T-helper 17 cell (primary cell): ENCODE results near the gene DENND1B. TPM values are rescaled to one million over a fixed set of nuclear protein-coding genes. Genes with fewer than 3 reads are reported as not detected.
A peak's percentile ranks its signal among the peaks of the same experiment; 100 is the strongest.

ENCODE experiments used
- ATAC-seq: fragments of 150-1000 bp; cut with Tn5 transposase; 2 replicates; pipeline ENCODE4 v1.10.0; 2021; ENCODE audit warnings: mild to moderate bottlenecking, moderate library complexity
- DNase-seq, 3 donors: peaks; one replicate each; pipeline versions ENCODE4 v3.0.0 to v3.0.0-alpha.2; 2020 to 2021
- H3K9me3 ChIP-seq: one replicate; pipeline ENCODE4 v1.7.0; 2013; ENCODE audit warnings: low read length, mild to moderate bottlenecking; ENCODE audit not compliant: control insufficient read depth, poor library complexity, severe bottlenecking
- H3K27ac Mint-ChIP-seq: one replicate; pipeline ENCODE4 v1.8.0; 2022; ENCODE audit warnings: mild to moderate bottlenecking, moderate library complexity, mixed read lengths
- H3K27me3 Mint-ChIP-seq: one replicate; pipeline ENCODE4 v1.8.0; 2022; ENCODE audit warnings: mixed read lengths
- H3K36me3 Mint-ChIP-seq: one replicate; pipeline ENCODE4 v1.8.0; 2022; ENCODE audit warnings: low read depth, mixed read lengths
- H3K4me1 Mint-ChIP-seq: one replicate; pipeline ENCODE4 v1.8.0; 2022; ENCODE audit warnings: mild to moderate bottlenecking, mixed read lengths
- H3K4me3 Mint-ChIP-seq: one replicate; pipeline ENCODE4 v1.8.0; 2022; ENCODE audit warnings: mild to moderate bottlenecking, moderate library complexity, mixed read lengths
- total RNA-seq, 4 donors: library from RNA in 2 of 4; stranded (reverse) in 2 of 4; gene quantifications; one replicate each; pipeline ENCODE4 v1.2.3 and lab custom pipeline; 2022 to 2026

DENND1B gene
- total RNA-seq, 2 donors from 2014 or later = 32.4 to 35.6 TPM

DNA sequence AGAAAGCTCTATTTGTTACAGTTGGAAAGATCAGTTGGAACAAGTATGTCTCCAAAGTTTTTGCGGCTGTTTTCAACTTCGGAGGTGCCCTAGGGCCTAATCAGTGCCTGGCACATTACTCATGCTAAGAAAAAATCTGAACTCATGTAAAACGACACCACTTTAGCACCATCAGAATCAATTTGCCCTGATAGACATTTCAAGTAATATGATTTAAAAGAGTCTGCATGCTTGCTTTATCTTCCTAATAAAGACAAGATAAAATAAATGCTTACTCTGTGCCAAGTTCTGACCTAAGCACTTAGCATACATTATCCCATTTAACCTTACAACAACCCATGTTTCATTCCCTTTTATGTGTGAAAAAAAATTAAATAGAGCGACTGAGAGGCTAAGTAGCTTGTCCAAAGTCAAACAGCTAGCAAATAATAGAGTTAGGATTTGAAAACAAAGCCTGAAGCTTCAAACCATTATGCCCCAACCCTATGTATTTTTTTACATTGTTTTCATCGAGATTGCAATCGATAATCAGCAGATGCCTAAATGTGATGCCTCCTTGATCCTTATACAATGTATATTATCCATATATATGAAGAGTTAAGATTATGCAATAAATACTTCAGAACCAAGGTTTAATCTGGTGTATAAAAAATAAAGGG lies 91.3 kb downstream of the DENND1B start:
- no peak for DNase-seq
- peaks cover 21% of the 10 kb centered on the region for H3K4me1 Mint-ChIP-seq

DNA sequence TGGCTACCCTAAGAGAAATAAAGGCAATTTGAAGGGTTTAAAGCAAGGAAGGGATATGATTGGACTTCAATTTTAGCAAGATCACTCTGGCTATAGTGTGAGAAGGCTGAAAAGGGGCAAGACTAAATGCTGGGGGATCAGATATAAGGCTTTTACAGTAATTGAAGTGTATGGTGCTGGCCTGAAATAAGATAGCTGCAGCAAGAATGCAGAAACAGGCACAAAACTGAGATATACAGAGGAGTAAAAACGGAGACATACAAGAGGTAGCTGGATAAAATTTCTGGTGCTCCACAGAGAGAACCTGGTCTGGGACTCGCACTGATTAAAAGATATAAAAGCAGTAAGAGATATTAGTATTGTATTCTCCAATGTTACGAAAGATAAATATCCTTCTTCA lies 92.0 kb downstream of the DENND1B start:
- H3K36me3 Mint-ChIP-seq = peaks cover 3% of the 10 kb centered on the region
- no peak overlapping the region for H3K27ac Mint-ChIP-seq
- no peak for DNase-seq
- H3K9me3 ChIP-seq = no peaks in the 10 kb centered on the region
- peaks cover 21% of the 10 kb centered on the region for H3K4me1 Mint-ChIP-seq
- no peak for ATAC-seq
- no peak overlapping the region for H3K4me3 Mint-ChIP-seq
- H3K27me3 Mint-ChIP-seq = no peaks in the 10 kb centered on the region

More for the DNA sequence above, 91.3 kb downstream of the DENND1B start:
- Mint-ChIP-seq H3K27ac (no peak overlapping the region), H3K36me3 (peaks cover 9% of the 10 kb centered on the region), H3K4me3 (no peak overlapping the region), H3K27me3 (no peaks in the 10 kb centered on the region)
- no peak for ATAC-seq
- H3K9me3 ChIP-seq = no peaks in the 10 kb centered on the region

DNA sequence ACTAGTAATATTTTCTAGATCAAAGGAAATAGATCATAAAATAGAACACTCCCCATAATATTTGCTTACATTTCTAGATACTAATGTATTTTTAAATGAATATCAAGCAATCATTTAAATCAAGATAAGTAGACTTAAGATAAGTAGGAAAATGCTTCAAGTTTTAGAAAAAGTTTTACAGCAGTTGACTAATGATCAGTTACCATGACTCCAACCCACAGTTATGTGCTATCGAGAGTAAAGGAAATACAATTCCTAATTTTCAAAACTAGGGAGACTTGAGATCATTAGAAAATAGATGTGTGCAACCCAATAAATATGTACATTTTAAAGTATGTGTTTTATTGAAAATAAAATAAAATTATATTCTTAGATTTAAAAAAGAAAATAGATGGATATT lies 95.0 kb downstream of the DENND1B start:
- Mint-ChIP-seq H3K27me3 (no peaks in the 10 kb centered on the region), H3K36me3 (no peaks in the 10 kb centered on the region)
- no peak for ATAC-seq

DNA sequence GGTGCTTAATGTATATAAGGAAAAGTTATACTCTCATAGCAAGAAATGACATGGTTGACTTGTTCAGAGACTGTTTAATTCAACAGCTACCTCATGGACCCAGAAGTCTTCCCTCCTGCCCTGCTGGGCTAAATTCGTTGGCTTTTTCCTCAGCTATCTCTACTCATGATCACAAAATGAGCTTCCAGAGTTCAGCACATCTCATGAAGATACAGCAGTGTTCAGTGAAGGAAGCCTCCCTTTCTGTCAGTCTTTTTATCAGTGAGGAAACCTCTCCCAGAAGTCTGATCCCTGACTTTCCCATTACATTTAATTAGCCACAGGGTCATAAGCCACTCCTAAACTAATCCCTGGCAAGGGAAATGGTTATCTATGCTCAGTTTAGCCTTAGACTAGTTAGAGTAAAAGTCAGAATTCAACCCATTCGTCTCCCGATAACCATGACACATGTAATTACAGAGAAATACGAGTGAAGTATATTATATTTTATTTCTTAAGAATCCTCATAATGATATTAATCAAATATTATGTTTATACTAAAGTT lies 97.5 kb downstream of the DENND1B start:
- Mint-ChIP-seq H3K27me3 (no peaks in the 10 kb centered on the region), H3K4me1 (peaks cover 17% of the 10 kb centered on the region), H3K27ac (no peak overlapping the region), H3K4me3 (no peak overlapping the region), H3K36me3 (no peaks in the 10 kb centered on the region)
- no peaks in the 10 kb centered on the region for H3K9me3 ChIP-seq
- ATAC-seq = no peak
- no peak for DNase-seq

More for the DNA sequence above, 95.0 kb downstream of the DENND1B start:
- H3K27ac Mint-ChIP-seq = no peak overlapping the region
- no peak for DNase-seq
- H3K9me3 ChIP-seq = no peaks in the 10 kb centered on the region
- no peak overlapping the region for H3K4me3 Mint-ChIP-seq
- H3K4me1 Mint-ChIP-seq = peaks cover 20% of the 10 kb centered on the region

DNA sequence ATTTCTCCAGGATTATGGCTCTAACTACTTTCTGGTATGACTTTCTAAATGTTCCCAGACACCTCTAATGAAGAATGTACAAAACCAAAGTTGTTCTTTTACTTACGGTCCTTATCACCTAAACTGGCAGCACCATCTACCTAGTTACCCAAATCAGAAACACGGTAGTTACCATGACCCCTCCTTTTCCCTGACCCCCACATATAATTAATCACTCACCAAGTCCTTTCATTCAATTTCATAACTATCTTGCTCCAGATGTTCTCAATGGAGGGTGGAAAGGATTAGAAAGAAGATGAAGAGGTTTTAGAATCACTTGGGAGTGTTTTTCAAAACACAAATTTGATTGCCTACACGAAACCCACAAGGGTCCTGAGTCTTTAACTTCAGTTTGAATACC lies 98.0 kb downstream of the DENND1B start:
- ATAC-seq (no peak), DNase-seq (no peak)
- Mint-ChIP-seq H3K4me1 (peaks cover 12% of the 10 kb centered on the region), H3K27ac (no peak overlapping the region), H3K27me3 (no peaks in the 10 kb centered on the region), H3K4me3 (no peak overlapping the region), H3K36me3 (no peaks in the 10 kb centered on the region)
- no peaks in the 10 kb centered on the region for H3K9me3 ChIP-seq

DNA sequence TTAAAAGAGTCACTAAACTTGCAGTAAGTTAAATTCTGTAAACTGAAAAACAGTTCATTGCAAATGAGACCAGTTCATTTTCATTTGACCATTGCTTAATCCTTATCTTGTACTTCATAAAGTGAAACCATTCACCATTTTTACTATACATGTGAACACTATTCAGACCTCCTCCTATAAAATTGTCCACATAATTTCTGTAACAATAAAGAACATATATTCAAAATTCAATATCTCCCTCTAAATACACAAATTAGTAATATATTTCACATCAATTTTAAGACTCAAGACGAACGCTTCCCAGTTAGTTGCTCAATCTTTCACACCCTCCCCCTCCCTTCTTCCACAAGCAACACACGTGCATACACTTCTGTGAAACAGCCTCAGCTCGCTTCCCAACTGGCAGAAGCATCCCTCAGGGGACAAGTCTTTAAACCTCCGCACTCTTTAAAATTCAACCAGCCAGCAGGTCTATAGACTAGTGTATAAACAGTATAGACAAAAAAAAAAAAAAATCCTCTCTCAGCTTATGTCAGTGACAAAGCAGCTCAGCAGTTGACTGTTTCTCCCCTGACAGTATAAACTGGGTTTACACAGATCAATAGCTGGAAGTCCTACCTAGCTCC lies 99.6 kb downstream of the DENND1B start:
- Mint-ChIP-seq H3K27ac (no peak overlapping the region), H3K27me3 (no peaks in the 10 kb centered on the region), H3K4me1 (peaks cover 12% of the 10 kb centered on the region), H3K36me3 (no peaks in the 10 kb centered on the region), H3K4me3 (no peak overlapping the region)
- no peaks in the 10 kb centered on the region for H3K9me3 ChIP-seq
- ATAC-seq = no peak
- DNase-seq = no peak

DNA sequence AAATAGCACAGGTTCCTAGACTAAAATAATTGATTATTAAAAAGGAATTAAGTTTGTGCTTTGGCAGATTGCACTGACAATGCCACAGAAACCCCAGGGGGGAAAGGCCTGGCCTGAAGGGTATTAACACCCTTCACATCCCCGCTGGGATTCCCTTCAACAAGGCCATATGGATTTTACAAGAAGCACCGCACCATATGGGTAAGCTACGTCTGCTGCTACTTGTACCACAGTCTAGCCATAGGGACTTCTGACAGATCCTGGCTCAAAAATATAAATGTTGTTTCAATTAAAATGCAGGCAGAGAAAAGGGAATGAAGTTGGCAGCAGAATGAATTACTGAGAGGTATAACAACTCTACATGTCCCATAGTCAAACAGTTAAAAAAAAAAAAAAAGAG lies 101.0 kb downstream of the DENND1B start:
- no peaks in the 10 kb centered on the region for H3K36me3 Mint-ChIP-seq
- no peaks in the 10 kb centered on the region for H3K27me3 Mint-ChIP-seq
- no peaks in the 10 kb centered on the region for H3K9me3 ChIP-seq
- peaks cover 12% of the 10 kb centered on the region for H3K4me1 Mint-ChIP-seq
- no peak overlapping the region for H3K4me3 Mint-ChIP-seq
- ATAC-seq (no peak), DNase-seq (no peak)
- no peak overlapping the region for H3K27ac Mint-ChIP-seq

DNA sequence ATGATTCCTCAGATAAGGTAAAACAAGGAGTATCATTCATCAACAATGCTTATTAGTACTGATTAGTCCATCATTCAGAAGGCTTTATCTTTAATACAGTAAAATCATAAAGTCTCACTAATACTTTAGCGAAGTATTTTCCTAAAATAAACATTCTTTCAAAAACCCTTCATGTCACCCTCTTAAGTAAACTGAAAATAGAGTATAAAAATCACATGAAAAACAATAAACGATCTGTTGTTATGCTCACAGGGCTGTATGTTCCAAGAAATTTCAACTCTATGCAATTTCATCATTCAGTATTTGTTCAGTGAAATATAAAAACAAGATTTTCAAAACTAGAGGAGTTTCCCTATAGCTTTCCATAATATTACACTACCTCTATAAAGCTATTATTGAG lies 102.0 kb downstream of the DENND1B start:
- no peak overlapping the region for H3K4me3 Mint-ChIP-seq
- DNase-seq (no peak), ATAC-seq (no peak)
- H3K27me3 Mint-ChIP-seq = no peaks in the 10 kb centered on the region
- peaks cover 12% of the 10 kb centered on the region for H3K4me1 Mint-ChIP-seq
- no peaks in the 10 kb centered on the region for H3K36me3 Mint-ChIP-seq
- no peaks in the 10 kb centered on the region for H3K9me3 ChIP-seq
- H3K27ac Mint-ChIP-seq = peak overlapping the region; percentile 11

DNA sequence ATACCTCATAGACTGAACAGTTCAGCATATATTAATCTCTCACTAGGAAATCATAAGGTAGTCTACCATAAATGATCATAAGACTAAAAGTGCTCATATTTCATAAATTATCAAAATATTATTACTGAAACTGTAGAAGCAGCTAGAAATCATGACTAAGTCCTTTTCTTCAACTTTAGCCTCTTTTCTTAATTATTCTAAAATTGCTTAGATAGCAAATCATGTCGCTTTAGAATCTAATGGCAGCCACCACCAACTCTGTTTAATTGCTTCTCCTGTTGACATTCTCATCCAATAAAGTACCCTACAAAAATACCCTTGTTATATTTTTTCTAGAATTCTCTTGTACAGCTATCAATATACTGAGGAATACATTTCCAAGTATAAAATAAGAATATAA lies 102.9 kb downstream of the DENND1B start:
- Mint-ChIP-seq H3K36me3 (no peaks in the 10 kb centered on the region), H3K27ac (no peak overlapping the region), H3K4me1 (peaks cover 10% of the 10 kb centered on the region), H3K27me3 (no peaks in the 10 kb centered on the region), H3K4me3 (no peak overlapping the region)
- H3K9me3 ChIP-seq = no peaks in the 10 kb centered on the region
- DNase-seq (no peak), ATAC-seq (no peak)

DNA sequence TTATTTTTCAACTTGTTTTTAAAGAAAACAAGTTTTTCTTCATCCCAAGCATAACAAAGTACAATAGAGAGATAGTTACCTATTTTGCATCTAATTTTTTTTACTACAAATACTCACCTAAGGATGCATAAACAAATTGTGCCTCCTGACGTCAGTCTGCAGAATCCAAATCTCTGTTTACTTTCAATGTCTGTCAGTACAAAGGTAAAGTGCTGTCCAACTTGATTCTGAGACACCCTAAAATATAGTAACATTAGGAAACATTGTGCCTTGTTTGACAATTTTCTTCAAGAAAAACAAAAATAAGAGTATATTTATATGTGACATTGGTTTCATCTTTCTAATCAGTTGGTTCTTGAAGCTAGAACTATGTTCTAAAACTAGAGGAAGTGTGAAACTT lies 103.4 kb downstream of the DENND1B start:
- no peak overlapping the region for H3K4me3 Mint-ChIP-seq
- no peak overlapping the region for H3K27ac Mint-ChIP-seq
- DNase-seq = no peak

DNA sequence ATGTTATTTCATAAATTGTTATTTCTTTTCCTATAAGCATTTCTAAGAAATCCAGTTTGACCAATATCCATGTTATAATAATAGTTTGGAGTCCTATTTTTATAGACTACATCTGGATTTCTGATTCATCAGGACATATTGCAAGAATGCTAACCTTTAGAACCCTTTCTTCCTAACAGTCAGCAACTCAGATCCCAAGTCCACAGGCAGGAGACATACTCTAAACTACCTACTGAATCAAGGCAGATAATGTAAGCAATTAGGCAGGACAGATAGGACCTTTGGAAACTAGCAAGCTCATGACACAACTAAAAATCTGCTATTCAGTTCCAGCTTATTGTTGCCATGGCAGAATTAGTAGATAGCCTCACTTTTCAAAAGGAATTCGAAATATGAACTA lies 104.1 kb downstream of the DENND1B start:
- ATAC-seq (no peak), DNase-seq (no peak)
- H3K36me3 Mint-ChIP-seq = no peaks in the 10 kb centered on the region
- H3K4me1 Mint-ChIP-seq = peaks cover 5% of the 10 kb centered on the region
- H3K4me3 Mint-ChIP-seq = no peak overlapping the region
- no peaks in the 10 kb centered on the region for H3K27me3 Mint-ChIP-seq
- H3K9me3 ChIP-seq = no peaks in the 10 kb centered on the region
- H3K27ac Mint-ChIP-seq = no peak overlapping the region

More for the DNA sequence above, 103.4 kb downstream of the DENND1B start:
- ATAC-seq = no peak
- H3K27me3 Mint-ChIP-seq = no peaks in the 10 kb centered on the region
- H3K9me3 ChIP-seq = no peaks in the 10 kb centered on the region
- H3K4me1 Mint-ChIP-seq = peaks cover 5% of the 10 kb centered on the region
- no peaks in the 10 kb centered on the region for H3K36me3 Mint-ChIP-seq

DNA sequence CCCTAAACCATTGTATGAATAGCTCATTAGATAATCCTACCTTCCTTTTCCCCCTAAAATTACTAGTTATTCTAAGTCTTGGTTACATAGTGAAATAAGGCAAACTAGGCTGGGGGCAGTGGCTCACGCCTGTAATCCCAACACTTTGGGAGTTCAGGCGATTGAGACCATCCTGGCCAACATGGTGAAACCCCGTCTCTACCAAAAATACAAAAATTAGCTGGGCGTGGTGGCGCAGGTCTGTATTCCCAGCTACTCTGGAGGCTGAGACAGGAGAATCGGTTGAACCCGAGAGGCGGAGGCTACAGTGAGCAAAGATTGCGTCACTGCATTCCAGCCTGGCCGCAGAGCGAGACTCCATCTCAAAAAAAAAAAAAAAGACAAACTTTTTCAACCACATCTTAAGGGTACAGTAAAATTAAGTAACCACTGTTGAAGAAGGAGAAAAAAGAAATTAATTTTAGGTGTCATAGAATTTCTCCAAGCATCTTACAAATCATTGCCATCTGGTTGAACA lies 108.5 kb downstream of the DENND1B start:
- Mint-ChIP-seq H3K27me3 (no peaks in the 10 kb centered on the region), H3K36me3 (no peaks in the 10 kb centered on the region), H3K4me3 (no peak overlapping the region), H3K27ac (no peak overlapping the region), H3K4me1 (peaks cover 2% of the 10 kb centered on the region)
- ATAC-seq (no peak), DNase-seq (no peak)
- no peaks in the 10 kb centered on the region for H3K9me3 ChIP-seq

DNA sequence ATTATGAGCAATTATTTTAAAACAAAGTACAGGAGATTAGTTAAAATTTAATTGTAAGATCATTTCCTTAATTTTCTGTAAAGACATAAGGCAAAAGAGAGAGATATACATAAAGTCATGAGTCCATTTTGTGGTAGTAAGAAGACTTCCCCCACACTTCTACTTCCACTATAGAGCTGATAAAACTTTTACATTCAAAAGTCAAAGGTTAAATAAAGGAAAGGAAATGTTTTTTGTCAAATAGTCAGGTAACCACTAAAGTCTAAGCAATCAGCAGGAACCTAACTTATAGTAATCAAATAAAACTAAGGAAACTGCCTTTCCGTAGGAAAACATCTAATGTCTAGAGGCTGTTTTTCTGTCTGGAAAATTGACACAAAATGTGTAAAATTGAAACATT lies 110.9 kb downstream of the DENND1B start:
- H3K9me3 ChIP-seq = no peaks in the 10 kb centered on the region
- Mint-ChIP-seq H3K27ac (no peak overlapping the region), H3K4me3 (no peak overlapping the region), H3K4me1 (peaks cover 6% of the 10 kb centered on the region), H3K27me3 (no peaks in the 10 kb centered on the region), H3K36me3 (no peaks in the 10 kb centered on the region)
- DNase-seq = no peak
- ATAC-seq = no peak
